Mesendoderm (in vitro differentiated cells): ENCODE measurements around the gene TAAR5.

ENCODE experiments used
- DNase-seq: peaks from one replicate; pipeline ENCODE4 v3.0.0; 2013
- H2AK5ac ChIP-seq: 2 replicates; pipeline ENCODE4 v1.6.1; 2013; ENCODE audit warnings: low read length, inconsistent platforms
- H2BK120ac ChIP-seq: 2 replicates; pipeline ENCODE4 v1.6.1; 2013; ENCODE audit warnings: low read depth, mild to moderate bottlenecking, low read length, moderate library complexity, mixed read lengths
- H2BK15ac ChIP-seq: replicated peaks from 2 replicates; pipeline ENCODE4 v1.6.1; 2013; ENCODE audit warnings: low read depth, mild to moderate bottlenecking, moderate library complexity
- H2BK5ac ChIP-seq: 2 replicates; pipeline ENCODE4 v1.6.1; 2013; ENCODE audit warnings: low read length, inconsistent platforms
- H3K18ac ChIP-seq: 2 replicates; pipeline ENCODE4 v1.6.1; 2013; ENCODE audit warnings: mild to moderate bottlenecking, low read length, mixed read lengths
- H3K23ac ChIP-seq: one replicate; pipeline ENCODE4 v1.6.1; 2013; ENCODE audit warnings: low read length
- H3K27ac ChIP-seq: 2 replicates; pipeline ENCODE4 v1.5.1; 2013; ENCODE audit warnings: low read depth, mild to moderate bottlenecking, inconsistent platforms, low read length, moderate library complexity
- H3K27me3 ChIP-seq: 2 replicates; pipeline ENCODE4 v1.6.1; 2013; ENCODE audit warnings: low read length, control low read depth, mild to moderate bottlenecking, inconsistent platforms; ENCODE audit not compliant: insufficient read depth, poor library complexity
- H3K36me3 ChIP-seq: 2 replicates; pipeline ENCODE4 v1.6.1; 2013; ENCODE audit warnings: low read length, inconsistent platforms; ENCODE audit not compliant: control insufficient read depth, insufficient read depth
- H3K4ac ChIP-seq: one replicate; pipeline ENCODE4 v1.6.1; 2013; ENCODE audit warnings: low read depth, mild to moderate bottlenecking, low read length, moderate library complexity
- H3K4me1 ChIP-seq: 2 replicates; pipeline ENCODE4 v1.6.1; 2013; ENCODE audit warnings: low read depth, low read length, inconsistent platforms; ENCODE audit not compliant: control insufficient read depth
- H3K4me2 ChIP-seq: 2 replicates; pipeline ENCODE4 v1.6.1; 2013; ENCODE audit warnings: low read length
- H3K4me3 ChIP-seq: 2 replicates; pipeline ENCODE4 v1.5.1; 2013; ENCODE audit warnings: mild to moderate bottlenecking, low read length
- H3K56ac ChIP-seq: one replicate; pipeline ENCODE4 v1.6.1; 2013; ENCODE audit warnings: low read length
- H3K79me1 ChIP-seq: 2 replicates; pipeline ENCODE4 v1.6.1; 2013; ENCODE audit warnings: low read length, inconsistent platforms
- H3K79me2 ChIP-seq: 2 replicates; pipeline ENCODE4 v1.6.1; 2013; ENCODE audit warnings: mild to moderate bottlenecking, low read length; ENCODE audit not compliant: control insufficient read depth, insufficient read depth
- H3K9ac ChIP-seq: 2 replicates; pipeline ENCODE4 v1.6.1; 2013; ENCODE audit warnings: low read length, inconsistent platforms
- H4K5ac ChIP-seq: one replicate; pipeline ENCODE4 v1.6.1; 2013; ENCODE audit warnings: low read length
- H4K8ac ChIP-seq: one replicate; pipeline ENCODE4 v1.6.1; 2013; ENCODE audit warnings: low read depth, mild to moderate bottlenecking, control low read depth, low read length, moderate library complexity
- WGBS: extraction: QIAGEN DNeasy Blood & Tissue Kit; methylation state at CpG from one replicate; pipeline ENCODE4 v1.1.7; 2013; ENCODE audit warnings: low lambda C conversion rate, missing lambda C conversion rate; ENCODE audit not compliant: insufficient coverage; ENCODE audit errors: extremely low coverage; 5-methylcytosine and 5-hydroxymethylcytosine counted together

TAAR5 gene

GRCh38 chr6:132592855-132593254 is 3.3 kb upstream of the TAAR5 start:
- no peaks in the 10 kb centered on the region for H3K79me1 ChIP-seq
- no peak overlapping the region for H3K23ac ChIP-seq
- no peak overlapping the region for H3K4me2 ChIP-seq
- no peak overlapping the region for H3K4me3 ChIP-seq
- H3K18ac ChIP-seq, result no peak overlapping the region
- no peak overlapping the region for H4K5ac ChIP-seq
- H3K36me3 ChIP-seq, result no peaks in the 10 kb centered on the region
- H3K9ac ChIP-seq, result no peak overlapping the region
- H3K4ac ChIP-seq, result no peak overlapping the region
- H3K4me1 ChIP-seq, result no peaks in the 10 kb centered on the region
- no peak for DNase-seq
- no peak overlapping the region for H2BK120ac ChIP-seq
- no peak overlapping the region for H2BK15ac ChIP-seq
- no peaks in the 10 kb centered on the region for H3K79me2 ChIP-seq
- H4K8ac ChIP-seq, result no peak overlapping the region
- H2BK5ac ChIP-seq, result no peak overlapping the region
- H3K27me3 ChIP-seq, result no peaks in the 10 kb centered on the region
- no CpG with 5 or more reads among the region's 2 CpGs for WGBS
- no peak overlapping the region for H3K56ac ChIP-seq
- H2AK5ac ChIP-seq, result no peak overlapping the region
- no peak overlapping the region for H3K27ac ChIP-seq

GRCh38 chr6:132590362-132590761 is 821 bp upstream of the TAAR5 start:
- H3K27me3 ChIP-seq, result no peaks in the 10 kb centered on the region
- H4K8ac ChIP-seq, result no peak overlapping the region
- H3K27ac ChIP-seq, result no peak overlapping the region
- H2BK5ac ChIP-seq, result no peak overlapping the region
- no peak overlapping the region for H2BK120ac ChIP-seq
- H2AK5ac ChIP-seq, result no peak overlapping the region
- H3K4me1 ChIP-seq, result no peaks in the 10 kb centered on the region
- no peak overlapping the region for H3K4me3 ChIP-seq
- H3K4me2 ChIP-seq, result no peak overlapping the region
- H3K18ac ChIP-seq, result no peak overlapping the region
- DNase-seq, result no peak
- no peak overlapping the region for H3K4ac ChIP-seq
- H3K23ac ChIP-seq, result no peak overlapping the region
- no peak overlapping the region for H4K5ac ChIP-seq
- H3K56ac ChIP-seq, result no peak overlapping the region
- WGBS, result no CpG with 5 or more reads among the region's 1 CpG
- no peak overlapping the region for H3K9ac ChIP-seq
- no peaks in the 10 kb centered on the region for H3K36me3 ChIP-seq
- H3K79me1 ChIP-seq, result no peaks in the 10 kb centered on the region
- H2BK15ac ChIP-seq, result no peak overlapping the region
- no peaks in the 10 kb centered on the region for H3K79me2 ChIP-seq

GRCh38 chr6:132587424-132587823 is 2.1 kb downstream of the TAAR5 start:
- Histone ChIP-seq H3K23ac (no peak overlapping the region), H3K4me2 (no peak overlapping the region), H2BK15ac (no peak overlapping the region), H2BK5ac (no peak overlapping the region), H3K27ac (no peak overlapping the region), H4K8ac (no peak overlapping the region), H3K79me2 (no peaks in the 10 kb centered on the region), H3K56ac (no peak overlapping the region), H3K4ac (no peak overlapping the region), H3K27me3 (no peaks in the 10 kb centered on the region), H3K4me3 (no peak overlapping the region), H3K36me3 (no peaks in the 10 kb centered on the region), H3K79me1 (no peaks in the 10 kb centered on the region), H3K9ac (no peak overlapping the region), H2AK5ac (no peak overlapping the region), H3K18ac (no peak overlapping the region), H4K5ac (no peak overlapping the region), H3K4me1 (no peaks in the 10 kb centered on the region), H2BK120ac (no peak overlapping the region)
- DNase-seq, result no peak
- WGBS, result no CpG with 5 or more reads among the region's 2 CpGs

GRCh38 chr6:132584698-132585097 is 4.8 kb downstream of the TAAR5 start:
- no peak overlapping the region for H3K56ac ChIP-seq
- no peak overlapping the region for H2AK5ac ChIP-seq
- no peak overlapping the region for H3K18ac ChIP-seq
- no peak overlapping the region for H3K27ac ChIP-seq
- H3K9ac ChIP-seq, result no peak overlapping the region
- no peak for DNase-seq
- no peak overlapping the region for H2BK5ac ChIP-seq
- H3K79me2 ChIP-seq, result no peaks in the 10 kb centered on the region
- H4K8ac ChIP-seq, result no peak overlapping the region
- WGBS, result no CpG with 5 or more reads among the region's 1 CpG
- H4K5ac ChIP-seq, result no peak overlapping the region
- no peak overlapping the region for H3K4me3 ChIP-seq
- no peaks in the 10 kb centered on the region for H3K36me3 ChIP-seq
- H3K4ac ChIP-seq, result no peak overlapping the region
- H3K79me1 ChIP-seq, result no peaks in the 10 kb centered on the region
- no peak overlapping the region for H2BK120ac ChIP-seq
- no peaks in the 10 kb centered on the region for H3K27me3 ChIP-seq
- H2BK15ac ChIP-seq, result no peak overlapping the region
- no peaks in the 10 kb centered on the region for H3K4me1 ChIP-seq
- H3K23ac ChIP-seq, result no peak overlapping the region
- H3K4me2 ChIP-seq, result no peak overlapping the region

- no peak overlapping the region for H2BK5ac ChIP-seq
- H3K18ac ChIP-seq, result no peak overlapping the region
- no peak overlapping the region for H2BK120ac ChIP-seq
- no peak overlapping the region for H3K23ac ChIP-seq
- no peak overlapping the region for H3K27ac ChIP-seq
- no peak overlapping the region for H4K8ac ChIP-seq
- H3K79me1 ChIP-seq, result no peaks in the 10 kb centered on the region
- no peak overlapping the region for H2BK15ac ChIP-seq
- no peak overlapping the region for H3K4me2 ChIP-seq
- no peak overlapping the region for H2AK5ac ChIP-seq
- H3K27me3 ChIP-seq, result no peaks in the 10 kb centered on the region
- H3K9ac ChIP-seq, result no peak overlapping the region
- H3K4me1 ChIP-seq, result no peaks in the 10 kb centered on the region
- H3K4me3 ChIP-seq, result no peak overlapping the region
- no peak overlapping the region for H3K56ac ChIP-seq
- H3K79me2 ChIP-seq, result no peaks in the 10 kb centered on the region
- H3K36me3 ChIP-seq, result no peaks in the 10 kb centered on the region
- no peak overlapping the region for H3K4ac ChIP-seq
- DNase-seq, result no peak
- H4K5ac ChIP-seq, result no peak overlapping the region
Observed at GRCh38 chr6:132571774-132572173, 17.8 kb downstream of the TAAR5 start.

GRCh38 chr6:132570221-132570777 is 19.2 kb downstream of the TAAR5 start, which contains the start of gene TAAR6:
TSS of gene TAAR6 (plus strand) at chr6:132570322. CDS start at chr6:132570322, 0 bp downstream.
- no peaks in the 10 kb centered on the region for H3K79me1 ChIP-seq
- no peak within 1 kb of the TSS for H4K8ac ChIP-seq
- no peak within 1 kb of the TSS for H3K4me2 ChIP-seq
- H2BK5ac ChIP-seq, result no peak within 1 kb of the TSS
- H3K4me3 ChIP-seq, result no peak within 1 kb of the TSS
- no peak for DNase-seq
- H3K36me3 ChIP-seq, result no peaks in the 10 kb centered on the region
- no peak within 1 kb of the TSS for H2BK15ac ChIP-seq
- no peaks in the 10 kb centered on the region for H3K4me1 ChIP-seq
- no peak within 1 kb of the TSS for H2AK5ac ChIP-seq
- no peaks in the 10 kb centered on the region for H3K79me2 ChIP-seq
- no peak within 1 kb of the TSS for H2BK120ac ChIP-seq
- no peak within 1 kb of the TSS for H3K4ac ChIP-seq
- no peak within 1 kb of the TSS for H3K18ac ChIP-seq
- H3K27ac ChIP-seq, result no peak within 1 kb of the TSS
- H3K9ac ChIP-seq, result no peak within 1 kb of the TSS
- H3K27me3 ChIP-seq, result no peaks in the 10 kb centered on the region
- no CpG with 5 or more reads among the region's 15 CpGs for WGBS
- no peak within 1 kb of the TSS for H3K56ac ChIP-seq
- no peak within 1 kb of the TSS for H3K23ac ChIP-seq
- H4K5ac ChIP-seq, result no peak within 1 kb of the TSS
